Activated T-helper 1 cell treated with anti-CD3 and anti-CD28 coated beads, Interleukin-2, amount 50 U/mL, for 16 hours (primary cell): ENCODE measurements around the gene HNF4A.
"Not testable (repeated sequence)": the region's sequence is repeated elsewhere in the genome, so short reads cannot be mapped to it uniquely, and the experiment has no call there.

Source experiments
- DNase-seq, 2 donors: peaks; one replicate each; pipeline ENCODE4 v3.0.0-alpha.2; 2020; ENCODE audit warnings: low read depth in 1 of 2, low spot score in 1 of 2

The HNF4A gene

DNA sequence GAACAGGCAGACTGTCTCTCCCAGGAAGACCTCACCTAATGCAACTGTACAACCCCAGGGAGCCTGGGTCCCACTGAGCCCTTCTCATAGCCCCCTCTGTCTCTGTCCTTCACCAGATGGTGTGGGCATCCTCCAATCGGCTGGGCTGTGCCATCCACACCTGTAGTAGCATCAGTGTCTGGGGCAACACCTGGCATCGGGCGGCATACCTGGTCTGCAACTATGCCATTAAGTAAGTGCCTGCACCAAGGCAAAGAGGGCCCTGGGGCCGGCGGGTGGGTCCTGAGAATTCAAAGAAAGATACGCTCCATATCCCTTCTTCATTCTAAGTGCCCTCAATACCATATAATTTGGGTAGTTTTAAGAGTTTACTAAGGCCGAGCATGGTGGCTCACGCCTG lies 10.4 kb upstream of the HNF4A start:
- no peak for DNase-seq

DNA sequence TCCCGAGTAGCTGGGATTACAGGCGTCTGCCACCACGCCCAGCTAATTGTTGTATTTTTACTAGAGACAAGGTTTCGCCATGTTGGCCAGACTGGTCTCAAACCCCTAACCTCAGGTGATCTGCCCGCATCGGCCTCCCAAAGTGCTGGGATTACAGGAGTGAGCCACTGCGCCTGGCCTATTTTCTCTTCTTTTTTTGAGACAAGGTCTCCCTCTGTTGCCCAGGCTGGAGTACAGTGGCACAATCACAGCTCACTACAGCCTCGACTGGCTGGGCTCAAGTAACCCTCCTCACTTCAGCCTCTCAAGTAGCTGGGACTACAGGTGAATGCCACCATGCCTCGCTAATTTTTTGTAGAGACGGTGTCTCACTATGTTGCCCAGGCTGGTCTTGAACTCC lies 9.6 kb upstream of the HNF4A start:
- not testable (repeated sequence) for DNase-seq

DNA sequence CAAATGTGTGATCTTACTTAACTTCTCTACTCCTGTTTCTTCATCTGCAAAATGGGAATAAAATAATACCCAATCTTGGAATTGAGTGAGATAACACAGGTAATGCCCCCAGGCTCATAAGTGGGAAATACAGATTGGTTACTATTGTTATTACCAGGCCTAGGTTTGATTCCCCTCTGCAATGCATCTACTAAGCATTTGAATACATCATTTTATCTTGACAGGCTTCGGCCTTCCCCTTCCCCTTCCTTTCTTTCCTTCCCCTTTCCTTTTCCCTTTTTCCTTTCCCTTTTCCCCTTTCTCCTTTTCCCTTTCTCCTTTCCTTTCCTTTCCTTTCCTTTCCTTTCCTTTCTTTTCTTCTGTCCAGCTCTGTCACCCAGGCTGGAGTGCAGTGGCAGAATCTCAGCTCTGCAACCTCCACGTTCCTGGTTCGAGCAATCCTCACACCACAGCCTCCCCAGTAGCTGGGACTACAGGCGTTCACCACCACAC lies 7.3 kb upstream of the HNF4A start:
- no peak for DNase-seq

DNA sequence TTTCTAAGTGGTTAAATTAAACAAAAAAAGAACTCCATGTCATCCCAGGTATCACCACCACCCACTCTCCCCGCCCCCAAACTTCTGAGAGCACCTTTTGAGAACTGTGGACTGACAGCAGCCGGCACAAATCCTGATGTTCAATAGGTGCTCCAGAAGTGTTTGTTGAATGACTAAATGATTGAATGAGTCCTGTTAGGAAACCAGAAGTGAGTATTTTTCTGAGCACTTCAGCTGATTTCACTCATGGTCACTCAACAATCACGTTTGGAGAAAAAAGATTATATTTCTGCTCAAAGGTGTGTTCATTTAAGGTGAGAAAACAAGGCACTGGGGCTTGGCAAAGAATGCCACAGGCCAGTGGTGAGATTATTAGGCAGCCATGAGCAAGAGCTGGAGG lies 6.2 kb upstream of the HNF4A start:
- no peak for DNase-seq

DNA sequence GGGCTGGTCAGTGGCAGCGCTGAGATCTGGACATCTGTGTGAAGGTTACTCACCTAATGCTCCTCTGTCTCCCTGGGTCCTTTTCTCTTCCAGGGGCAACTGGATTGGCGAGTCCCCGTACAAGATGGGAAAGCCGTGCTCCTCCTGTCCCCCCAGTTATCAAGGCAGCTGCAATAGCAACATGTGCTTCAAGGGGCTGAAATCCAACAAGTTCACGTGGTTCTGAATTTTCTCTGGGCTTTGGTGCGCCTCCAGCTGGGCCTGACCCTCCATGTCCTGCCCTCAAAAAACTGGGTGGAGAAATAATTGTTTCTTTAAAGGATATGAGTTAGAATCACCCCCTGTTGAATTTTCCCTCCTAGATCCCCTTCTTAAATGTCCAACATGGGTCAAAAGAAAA lies 4.9 kb upstream of the HNF4A start:
- DNase-seq = no peak

DNA sequence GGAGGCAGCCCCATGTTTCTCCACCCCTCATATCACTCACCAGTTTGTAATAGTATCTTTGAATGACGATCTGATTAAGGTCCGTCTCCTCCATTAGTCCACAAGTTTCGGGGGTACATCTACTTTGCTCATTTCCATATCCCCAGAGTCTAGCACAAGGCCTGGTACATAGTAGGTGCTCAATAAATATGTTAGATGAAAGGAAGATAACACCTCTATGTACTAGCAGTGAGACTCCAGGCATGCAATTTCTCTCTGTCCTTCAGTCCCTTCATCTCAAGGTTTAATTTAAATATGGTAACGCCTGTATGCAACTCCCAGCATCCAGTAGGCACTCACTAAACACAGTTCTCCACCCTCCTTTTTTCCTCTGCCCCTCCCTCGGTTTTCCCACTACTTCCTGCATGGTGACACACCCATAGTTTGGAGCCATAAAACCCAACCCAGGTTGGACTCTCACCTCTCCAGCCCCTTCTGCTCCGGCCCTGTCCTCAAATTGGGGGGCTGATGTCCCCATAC lies 461 bp upstream of the HNF4A start:
- no peak for DNase-seq

DNA sequence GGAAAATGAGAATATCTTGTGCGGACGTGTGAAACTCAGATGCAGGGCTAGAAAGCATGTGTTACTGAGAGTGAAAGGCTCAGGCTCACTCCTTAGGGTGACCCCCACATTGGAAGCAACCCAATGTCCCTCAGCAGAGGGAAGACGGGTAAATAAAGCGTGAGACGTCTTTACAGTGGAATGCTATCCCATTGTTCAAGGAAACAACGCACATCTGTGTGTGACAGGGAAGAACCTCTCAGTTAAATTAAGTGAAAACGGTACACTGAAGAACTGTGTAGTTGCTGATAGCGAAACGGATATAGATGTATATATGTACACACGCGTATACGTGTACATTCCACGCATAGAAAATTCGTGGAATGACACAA lies 839 bp downstream of the HNF4A start:
- DNase-seq = no peak

DNA sequence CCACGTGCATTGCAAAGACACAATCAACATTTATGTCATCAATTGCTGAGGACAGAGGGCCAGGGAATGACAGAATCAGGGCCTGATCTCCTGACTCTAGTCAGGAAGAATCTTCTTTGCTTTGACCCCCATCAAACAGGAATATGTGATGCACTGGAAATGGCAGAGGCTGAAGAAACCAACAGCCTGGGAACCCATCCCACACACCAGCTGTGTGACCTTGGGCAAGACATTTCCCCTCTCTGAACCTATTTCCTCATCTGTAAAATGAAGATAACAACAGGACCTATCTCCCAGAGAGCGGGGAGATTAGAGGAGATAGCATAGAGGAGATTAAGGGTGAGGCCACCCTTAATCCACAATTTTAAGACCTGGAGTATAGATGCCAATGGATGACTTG lies 1.5 kb downstream of the HNF4A start:
- DNase-seq = no peak

DNA sequence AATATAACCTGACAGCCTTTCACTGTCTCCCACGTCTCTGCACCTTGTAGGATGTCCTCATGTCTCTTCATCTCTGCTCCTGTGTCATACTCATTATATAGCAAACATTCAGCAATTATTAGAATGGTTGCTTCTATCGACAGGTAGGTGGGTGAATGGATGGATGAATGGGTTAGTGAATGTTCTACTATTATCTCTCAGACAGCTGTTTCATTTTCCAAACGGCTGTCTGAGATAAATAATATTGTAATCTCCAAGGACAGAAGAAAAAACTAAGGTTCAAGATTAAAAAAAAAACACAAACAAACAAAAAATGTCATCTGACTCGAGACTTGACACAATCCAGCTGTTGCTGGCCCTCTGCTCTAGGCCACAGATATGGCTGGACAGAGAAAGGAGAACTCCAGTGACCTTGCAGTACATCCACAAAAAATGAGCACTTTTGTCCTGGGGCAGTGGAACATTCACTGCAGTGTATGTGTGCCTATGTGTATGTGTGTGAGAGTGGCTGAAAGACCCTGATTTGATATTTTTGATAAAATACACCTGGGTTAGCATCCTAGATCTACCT lies 2.1 kb downstream of the HNF4A start:
- no peak for DNase-seq

DNA sequence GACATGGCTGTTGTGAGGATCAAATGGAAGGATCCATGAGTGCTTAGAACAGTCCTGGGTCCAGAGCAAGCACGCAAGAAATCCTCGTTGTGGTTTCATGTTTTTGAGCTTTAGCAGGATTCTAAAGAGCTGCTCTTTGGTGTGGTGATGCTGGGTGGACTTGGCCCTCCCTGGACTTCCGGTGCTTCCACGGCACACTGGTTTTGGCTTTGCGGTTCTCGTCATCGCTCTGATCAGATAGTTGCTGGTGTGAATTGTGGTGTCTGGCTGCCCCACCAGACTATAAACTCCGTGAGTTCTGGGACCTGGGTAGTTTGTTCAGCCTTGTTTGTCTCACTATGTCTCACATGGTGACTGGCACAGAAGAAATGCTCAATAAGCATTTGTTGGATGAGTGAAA lies 3.3 kb downstream of the HNF4A start:
- no peak for DNase-seq

DNA sequence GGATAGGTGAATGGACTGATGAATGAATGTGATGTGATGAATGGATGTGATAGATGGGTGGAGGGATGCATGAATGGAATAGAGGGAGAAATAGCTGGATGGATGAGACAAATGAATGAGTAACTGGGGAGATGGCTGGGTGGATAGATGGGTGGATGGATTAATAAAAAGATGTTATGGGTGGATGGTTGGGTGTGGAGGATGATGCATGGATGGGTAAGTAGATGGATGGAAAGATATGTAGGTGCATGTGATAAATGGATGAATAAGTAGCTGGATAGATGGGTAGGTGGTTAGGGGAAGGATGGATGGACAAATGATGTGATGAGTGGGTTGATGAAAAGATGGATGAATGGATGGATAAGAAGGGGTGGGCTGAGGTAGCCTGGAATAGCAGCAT lies 4.7 kb downstream of the HNF4A start:
- no peak for DNase-seq

DNA sequence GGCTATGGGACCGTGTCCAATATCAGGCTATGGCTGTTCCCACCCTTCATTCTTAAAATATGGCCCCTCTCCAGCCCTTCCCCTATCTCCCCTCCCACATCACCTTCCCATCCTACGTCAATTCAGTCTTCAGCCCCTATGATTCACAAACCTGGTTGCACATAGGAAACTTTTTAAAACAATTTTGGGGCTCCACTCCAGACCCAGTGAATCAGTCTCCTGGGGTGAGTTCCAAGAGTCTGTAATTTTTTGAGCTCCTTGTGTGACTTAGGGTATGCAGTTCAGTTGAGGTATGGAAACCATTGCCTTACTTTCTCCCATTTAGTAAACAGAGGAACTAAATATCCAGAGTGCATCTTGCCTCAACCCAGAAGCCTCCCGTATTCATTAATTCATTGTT lies 5.5 kb downstream of the HNF4A start:
- DNase-seq = no peak

DNA sequence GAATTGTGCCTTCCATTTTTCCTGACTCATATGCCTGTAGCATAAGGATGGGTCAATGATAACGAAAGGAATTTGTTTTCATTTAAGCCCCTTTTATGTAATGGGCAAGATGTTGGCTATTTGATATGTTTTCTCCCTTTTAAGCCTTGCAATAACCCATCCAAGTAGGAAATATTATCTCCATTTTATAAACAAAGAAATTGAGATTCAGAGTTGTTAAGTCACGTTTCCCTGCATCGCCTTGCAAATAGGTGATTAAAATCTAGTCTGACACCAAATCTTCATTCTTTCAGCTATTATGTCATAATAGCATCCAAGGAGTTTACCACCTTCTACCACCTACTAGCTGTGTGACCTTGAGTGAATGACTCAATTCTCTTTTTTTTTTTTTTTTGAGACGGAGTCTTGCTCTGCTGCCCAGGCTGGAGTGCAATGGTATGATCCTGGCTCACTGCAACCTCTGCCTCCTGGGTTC lies 7.0 kb downstream of the HNF4A start:
- DNase-seq = no peak

DNA sequence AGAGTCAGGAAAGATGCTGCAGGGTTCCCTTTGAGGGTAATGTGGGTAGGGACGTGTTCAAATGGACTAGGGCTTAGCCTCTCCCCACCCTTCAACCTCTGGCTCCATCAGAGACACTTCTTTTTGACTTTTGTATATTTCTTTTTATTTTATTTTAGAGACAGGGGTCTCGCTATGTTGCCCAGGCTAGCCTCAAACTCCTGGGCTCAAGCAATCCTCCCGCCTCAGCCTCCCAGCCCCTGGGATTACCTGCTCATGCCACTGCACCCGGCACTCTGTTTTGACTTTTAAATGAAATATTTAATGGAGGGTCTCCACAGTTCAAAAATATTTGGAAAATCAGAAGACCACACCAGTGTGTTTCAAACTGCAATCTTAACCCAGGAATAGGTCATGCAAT lies 8.6 kb downstream of the HNF4A start:
- no peak for DNase-seq

DNA sequence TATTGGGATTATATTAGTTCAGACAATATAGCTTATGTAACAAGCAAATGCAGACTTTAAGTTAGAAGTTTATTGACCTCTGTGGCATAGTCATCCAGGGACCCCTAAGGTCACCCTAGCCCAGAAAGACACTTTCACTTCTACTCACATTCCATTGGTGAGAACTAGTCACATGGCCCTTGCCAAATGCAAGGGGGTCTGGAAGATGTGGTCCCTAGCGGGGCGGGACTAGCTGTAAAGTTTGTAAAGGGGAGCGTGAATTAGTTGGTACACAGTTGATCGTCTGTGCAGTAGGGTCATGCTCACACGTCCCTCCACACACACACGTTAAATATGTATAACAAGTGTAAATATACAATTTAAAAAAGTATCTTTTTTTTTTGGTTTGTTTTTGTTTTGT lies 9.3 kb downstream of the HNF4A start:
- DNase-seq = no peak

DNA sequence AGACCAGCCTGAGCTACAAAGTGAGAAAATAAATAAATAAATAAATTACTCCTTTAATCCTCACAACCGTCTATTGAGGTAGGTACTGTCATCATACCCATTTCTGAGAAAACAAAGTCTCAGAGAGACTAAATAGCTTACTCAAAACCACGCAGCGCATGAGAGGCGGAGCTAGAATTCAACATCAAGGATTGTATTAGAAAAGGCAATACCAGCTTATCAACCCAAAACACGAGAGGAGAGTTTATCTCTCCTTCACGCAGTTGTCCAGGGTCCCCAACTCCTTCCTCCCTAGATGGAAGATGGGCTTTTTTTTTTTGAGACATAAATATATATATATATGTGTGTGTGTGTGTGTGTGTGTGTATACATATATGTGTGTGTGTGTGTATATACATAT lies 12.2 kb downstream of the HNF4A start:
- no peak for DNase-seq

DNA sequence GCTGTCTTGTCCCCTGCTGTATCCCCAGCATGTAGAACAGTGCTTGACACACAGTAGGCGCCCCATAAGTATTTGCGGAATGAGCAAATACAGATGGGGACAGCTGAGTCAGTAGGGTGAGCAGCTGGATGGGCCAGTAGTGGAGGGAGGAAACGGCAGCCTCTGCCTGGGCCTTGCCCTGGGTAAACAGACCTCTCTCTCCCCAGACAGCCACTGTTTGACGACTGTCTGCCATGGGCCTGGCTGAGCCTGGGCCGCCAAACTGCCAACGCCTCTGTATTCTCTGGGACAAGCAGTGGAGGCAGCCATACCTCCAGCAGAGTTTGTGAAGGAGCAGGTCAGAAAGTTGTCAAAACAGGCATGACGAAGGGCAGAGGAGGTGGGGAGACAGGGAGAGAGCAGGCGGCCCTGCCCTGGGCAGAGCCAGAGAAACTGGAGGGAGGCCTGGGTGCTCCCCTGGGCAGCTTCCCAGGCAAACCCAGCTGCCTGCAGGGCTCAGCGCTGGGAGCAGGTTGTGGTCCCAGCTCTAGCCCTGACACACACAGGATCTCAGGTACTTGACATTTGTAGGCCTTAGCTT lies 15.2 kb downstream of the HNF4A start:
- no peak for DNase-seq

DNA sequence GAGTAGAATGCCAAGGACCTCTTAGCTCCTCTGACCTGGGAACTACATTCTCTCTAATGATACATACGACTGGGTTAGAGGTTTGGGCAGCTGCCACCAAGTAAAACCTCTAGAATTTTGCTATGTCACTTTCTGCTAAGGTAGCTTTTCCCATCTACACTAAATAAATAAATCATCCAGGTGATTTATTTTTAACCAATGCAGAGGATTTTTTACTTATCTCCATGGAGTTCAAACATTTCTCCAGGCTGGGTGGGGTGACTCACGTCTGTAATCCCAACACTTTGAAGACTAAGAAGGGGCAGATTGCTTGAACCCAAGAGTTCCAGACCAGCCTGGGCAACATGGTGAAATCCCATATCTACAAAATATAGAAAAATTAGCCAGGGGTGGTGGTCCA lies 27.1 kb downstream of the HNF4A start:
- DNase-seq = no peak

DNA sequence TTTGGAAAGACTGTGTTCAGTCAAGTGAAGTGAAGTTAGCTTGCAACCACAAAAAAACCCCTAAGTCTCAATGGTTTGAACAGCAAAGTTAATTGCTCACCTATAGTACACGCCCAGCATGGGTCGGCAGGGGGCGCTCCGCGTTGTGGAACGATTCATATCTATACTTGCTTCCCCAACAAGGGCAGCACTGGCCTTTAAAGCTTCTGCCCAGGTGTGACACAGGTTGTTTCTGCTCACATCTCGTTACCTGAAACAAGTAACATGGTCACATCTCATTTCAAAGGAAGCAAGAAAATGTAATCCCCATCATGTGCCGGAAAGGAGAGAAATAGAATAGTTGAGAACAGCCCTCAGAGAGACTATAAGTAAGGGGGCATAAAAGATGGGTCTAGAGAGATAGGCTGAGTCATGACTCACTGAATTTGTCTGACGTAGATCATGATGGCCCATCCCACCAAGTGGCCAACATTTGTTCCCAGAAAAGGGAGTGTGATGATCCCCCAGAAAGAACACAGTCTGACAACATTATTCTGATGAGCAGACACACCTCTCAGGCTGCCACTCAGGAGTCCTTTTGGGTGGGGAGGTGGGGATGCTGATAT lies 29.0 kb downstream of the HNF4A start:
- peak; percentile 64 to 78 for DNase-seq

DNA sequence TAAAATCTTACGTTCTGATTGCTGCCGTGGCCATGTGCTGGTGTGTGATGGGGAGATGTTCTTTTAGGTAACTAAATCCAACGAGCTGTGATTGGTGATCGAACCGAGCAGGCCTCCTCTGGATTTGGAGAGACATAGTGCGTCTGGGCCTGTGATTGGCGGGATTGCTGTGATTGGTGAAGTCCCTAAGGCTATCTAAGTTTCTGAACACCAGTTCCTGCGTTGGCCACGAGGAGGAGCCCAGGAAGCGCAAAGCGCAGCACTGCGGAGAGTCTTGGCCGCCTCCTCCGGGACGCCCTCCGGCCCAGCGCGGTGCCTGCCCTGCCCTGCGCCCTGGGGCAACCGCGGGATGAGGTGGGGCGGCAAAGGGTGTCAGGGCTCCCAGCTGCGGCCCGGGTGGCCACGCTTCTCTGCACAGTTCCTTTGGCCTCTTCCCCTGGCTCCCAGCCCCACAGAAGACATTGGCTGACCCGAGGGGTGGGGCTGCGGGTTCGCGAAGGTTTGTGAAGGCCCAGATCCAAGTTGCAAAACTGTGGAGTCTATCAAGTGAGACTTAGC lies 33.0 kb downstream of the HNF4A start:
- peak; percentile 18 to 29 for DNase-seq

DNA sequence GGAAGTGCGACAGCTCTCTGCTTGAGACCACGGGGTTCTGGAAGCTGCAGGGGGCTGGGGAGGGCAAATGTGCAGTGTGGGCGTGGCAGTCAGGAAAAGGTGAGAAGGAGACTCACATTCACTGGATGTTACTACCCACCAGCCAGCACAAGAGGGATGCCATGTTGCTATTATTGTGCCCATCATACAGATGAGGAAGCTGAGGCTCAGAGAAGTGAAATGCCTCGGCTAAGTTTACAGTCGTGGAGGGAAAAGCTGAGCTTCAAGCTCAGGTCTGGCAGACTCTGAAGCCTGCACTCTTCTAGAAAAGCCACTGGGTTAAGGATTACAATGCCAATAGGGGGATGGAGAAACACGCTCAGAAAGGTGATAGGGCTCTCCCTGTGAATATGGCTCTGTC lies 34.4 kb downstream of the HNF4A start:
- no peak for DNase-seq

DNA sequence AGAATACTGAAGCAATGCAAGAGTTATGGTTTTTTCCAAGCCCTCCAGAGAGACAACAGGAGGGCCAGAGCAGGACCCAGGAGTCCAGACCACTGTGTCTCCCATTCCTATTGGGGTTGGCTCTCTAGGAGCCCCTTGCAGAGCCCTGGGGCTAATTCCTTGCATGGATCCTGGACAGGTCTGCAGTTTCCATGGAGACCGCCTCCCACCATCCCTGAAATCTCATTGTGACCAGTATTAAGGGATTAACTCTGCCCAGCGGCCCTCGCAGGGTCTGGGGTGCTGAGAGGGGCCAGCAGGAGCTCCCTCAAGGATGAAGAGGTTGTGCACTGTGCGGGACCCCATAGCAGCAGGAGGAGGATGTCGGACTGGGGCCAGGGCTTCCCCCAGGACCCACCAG lies 34.8 kb downstream of the HNF4A start:
- DNase-seq = no peak
